Left cardiac atrium (tissue), 4 donors: ENCODE results near the gene CLCA4. TPM values are rescaled to one million over a fixed set of nuclear protein-coding genes. Genes with fewer than 3 reads are reported as not detected.

Experiments used
- ATAC-seq, 2 donors: fragments of 200-7000 bp; cut with Tn5 transposase; one replicate each; pipeline ENCODE4 v1.9.1; 2020; ENCODE audit warnings: mild to moderate bottlenecking in 2 of 2, moderate library complexity in 2 of 2
- DNase-seq: peaks from one replicate; pipeline ENCODE4 v3.0.0-alpha.2; 2020
- intact Hi-C, 2 donors: fragments of 100-400 bp; cut with DNase I; formaldehyde crosslinking; loops; one replicate each; pipeline versions ENCODE4 v1.14.1 to v1.15.1; 2022 to 2023
- total RNA-seq, 2 donors: library from RNA; stranded (reverse); fragmentation: NEBNext Ultra II Directional; extraction: Animal tissue kit (Norgen Biotek cat#: 25700); gene quantifications; one replicate each; pipeline ENCODE4 v1.2.1, GENCODE V29; 2021
- donor health status: DM: no; HTN: yes; CAD: no.
- donor health status: DM: no; HTN: yes; CAD: no; lungs with severe emphysema.
- donor health status: DM: yes; HTN: yes; CAD: no.
- donor health status: Dilated cardiomyopathy.

CLCA4 gene
- total RNA-seq, 2 donors from 2014 or later: not detected

DNA sequence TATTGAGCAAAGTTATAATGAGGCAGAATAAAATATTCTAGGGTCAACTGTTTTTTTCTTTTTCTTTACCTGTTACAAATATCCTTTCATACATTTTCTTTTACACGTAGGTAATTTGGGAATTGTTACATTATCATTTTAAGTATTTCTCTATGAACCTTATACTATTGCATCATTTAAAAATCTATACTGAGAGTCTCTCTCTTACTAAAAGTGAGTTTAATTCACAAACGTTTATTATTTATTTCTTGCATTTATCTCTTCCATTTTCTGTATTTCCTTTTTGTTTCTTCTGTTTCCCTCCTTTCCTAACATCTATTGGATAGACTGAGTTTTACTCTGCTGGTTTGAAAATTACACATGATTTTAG, 25.4 kb upstream of the CLCA4 start:
- no peak for ATAC-seq
- DNase-seq: no peak
- intact Hi-C loops: no loop called here

GRCh38 chr1:86522240-86522639, 24.6 kb upstream of the CLCA4 start:
- DNase-seq (no peak), ATAC-seq (no peak)
- intact Hi-C loops: no loop called here

- intact Hi-C loops: no loop called here
- ATAC-seq (no peak), DNase-seq (no peak)
Observed at GRCh38 chr1:86523670-86524354, 23.1 kb upstream of the CLCA4 start.

GRCh38 chr1:86527306-86527705, 19.6 kb upstream of the CLCA4 start:
- intact Hi-C loops: no loop called here
- ATAC-seq (no peak), DNase-seq (no peak)

GRCh38 chr1:86530211-86530845, 16.6 kb upstream of the CLCA4 start:
- no peak for ATAC-seq
- DNase-seq: no peak
- intact Hi-C loops: no loop called here

GRCh38 chr1:86537928-86538695, 8.8 kb upstream of the CLCA4 start:
- DNase-seq (no peak), ATAC-seq (no peak)
- intact Hi-C loops: loop anchor here in 1 of 2 donors (5.0 kb wide), 1 partner anchor 89 kb away; no protein-coding TSS in a partner anchor

DNA sequence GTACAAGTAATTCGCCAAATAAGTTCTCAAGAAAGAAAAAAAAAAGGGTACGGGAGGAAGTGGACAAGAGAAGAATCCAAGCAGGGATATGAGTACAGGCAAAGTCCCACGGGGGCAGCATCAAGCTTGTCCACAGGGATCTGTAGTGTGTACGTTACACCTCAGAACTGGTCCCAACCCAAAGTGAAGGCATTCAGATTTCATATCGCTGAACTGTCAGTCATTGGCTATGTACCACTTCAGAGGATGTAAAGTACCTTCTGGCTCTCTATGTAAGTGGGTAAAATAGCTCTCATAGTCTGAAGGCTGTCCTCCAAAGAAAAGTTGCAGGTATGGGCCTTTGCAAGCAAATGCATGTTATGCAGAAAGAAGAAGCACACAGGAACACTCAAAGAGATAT, 8.1 kb upstream of the CLCA4 start:
- intact Hi-C loops: loop anchor here in 1 of 2 donors (5.0 kb wide), 1 partner anchor 89 kb away; no protein-coding TSS in a partner anchor
- ATAC-seq: no peak
- no peak for DNase-seq

DNA sequence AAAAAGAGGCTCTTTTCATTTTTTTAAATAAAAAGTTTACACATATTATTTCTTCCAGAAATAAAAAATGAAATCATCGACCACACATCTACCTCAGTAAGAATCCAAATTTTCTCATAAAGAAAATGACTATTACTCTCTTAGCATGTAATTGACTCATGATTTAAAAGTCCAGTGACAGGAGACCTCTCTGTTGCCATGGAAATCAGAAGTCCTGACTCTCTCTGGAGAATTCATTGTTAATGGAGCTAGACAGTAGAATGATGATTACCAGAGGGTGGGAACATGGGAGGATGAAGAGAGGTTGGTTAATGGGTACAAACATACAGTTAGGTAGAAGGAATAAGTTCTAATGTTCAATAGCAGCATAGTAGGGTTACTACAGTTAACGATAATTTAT, 5.0 kb upstream of the CLCA4 start:
- DNase-seq (no peak), ATAC-seq (no peak)
- intact Hi-C loops: no loop called here

GRCh38 chr1:86542631-86543030, 4.2 kb upstream of the CLCA4 start:
- ATAC-seq: no peak
- intact Hi-C loops: no loop called here
- no peak for DNase-seq

GRCh38 chr1:86548839-86549238, 2.0 kb downstream of the CLCA4 start:
- intact Hi-C loops: no loop called here
- DNase-seq (no peak), ATAC-seq (no peak)

DNA sequence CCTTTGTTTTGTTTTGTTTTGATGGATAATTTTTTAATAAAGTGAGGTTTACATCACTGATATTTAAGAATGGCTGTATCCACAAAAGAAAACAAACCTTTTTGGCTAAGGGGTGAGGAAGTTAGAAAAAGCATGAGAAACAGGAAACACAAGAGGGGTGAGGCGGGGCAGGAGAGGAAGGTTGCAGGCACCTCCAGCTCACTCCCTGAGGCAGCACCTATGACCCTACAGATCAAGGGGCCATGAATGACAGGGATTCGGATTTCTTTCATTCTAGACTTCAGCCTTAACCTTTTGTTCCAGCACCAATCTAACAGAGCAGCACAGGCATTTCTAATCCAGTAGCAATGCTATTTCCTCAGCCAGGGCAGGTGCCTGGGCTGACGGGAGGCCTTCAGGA, 4.4 kb downstream of the CLCA4 start:
- no peak for DNase-seq
- intact Hi-C loops: no loop called here
- ATAC-seq: no peak

- DNase-seq (no peak), ATAC-seq (no peak)
- intact Hi-C loops: no loop called here
Observed at GRCh38 chr1:86552376-86552775, 5.5 kb downstream of the CLCA4 start.

DNA sequence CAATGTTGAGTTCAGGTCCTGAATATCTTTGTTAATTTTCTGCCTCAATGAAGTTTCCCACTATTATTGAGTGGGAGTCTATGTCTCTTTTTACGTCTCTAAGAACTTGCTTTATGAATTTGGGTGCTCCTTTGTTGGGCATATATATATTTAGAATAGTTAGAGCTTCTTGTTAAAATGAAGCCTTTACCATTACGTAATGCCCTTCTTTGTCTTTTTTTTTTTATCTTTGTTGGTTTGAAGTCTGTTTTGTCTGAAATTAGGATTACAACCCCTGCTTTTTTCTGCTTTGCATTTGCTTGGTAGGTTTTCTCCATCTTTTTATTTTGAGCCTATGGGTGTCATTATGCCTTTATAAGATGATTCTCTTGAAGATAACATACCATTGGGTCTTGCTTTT, 10.9 kb downstream of the CLCA4 start:
- DNase-seq (no peak), ATAC-seq (no peak)
- intact Hi-C loops: no loop called here

DNA sequence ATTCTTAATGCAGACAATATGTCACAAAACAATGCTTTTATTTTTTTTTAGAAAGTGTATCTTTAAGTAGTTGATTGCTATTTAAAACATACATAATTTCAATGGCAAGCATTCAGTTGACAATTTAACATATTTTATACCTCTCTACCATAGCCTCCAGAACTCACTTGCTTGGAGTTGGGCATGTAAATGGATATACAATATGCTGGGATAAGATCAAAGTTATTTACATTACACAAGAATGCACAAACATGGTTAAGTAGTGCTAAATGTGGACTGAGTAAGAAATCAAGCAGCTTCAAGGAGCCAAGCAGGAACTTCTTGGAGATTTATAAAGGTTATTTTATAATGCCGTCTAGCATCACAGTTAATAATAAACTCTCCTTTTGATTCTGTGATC, 17.0 kb downstream of the CLCA4 start:
- intact Hi-C loops: no loop called here
- ATAC-seq (no peak), DNase-seq (no peak)

DNA sequence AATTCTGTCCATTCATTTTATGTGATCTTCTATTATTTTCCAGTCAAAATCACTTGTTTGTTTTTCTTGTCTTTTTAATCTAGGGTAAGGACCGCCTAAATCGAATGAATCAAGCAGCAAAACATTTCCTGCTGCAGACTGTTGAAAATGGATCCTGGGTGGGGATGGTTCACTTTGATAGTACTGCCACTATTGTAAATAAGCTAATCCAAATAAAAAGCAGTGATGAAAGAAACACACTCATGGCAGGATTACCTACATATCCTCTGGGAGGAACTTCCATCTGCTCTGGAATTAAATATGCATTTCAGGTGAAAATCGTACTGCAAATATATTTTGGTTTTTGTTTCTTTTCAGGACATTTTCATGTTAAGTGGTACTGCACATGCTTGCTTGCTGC, 20.5 kb downstream of the CLCA4 start:
- ATAC-seq (no peak), DNase-seq (no peak)
- intact Hi-C loops: no loop called here

DNA sequence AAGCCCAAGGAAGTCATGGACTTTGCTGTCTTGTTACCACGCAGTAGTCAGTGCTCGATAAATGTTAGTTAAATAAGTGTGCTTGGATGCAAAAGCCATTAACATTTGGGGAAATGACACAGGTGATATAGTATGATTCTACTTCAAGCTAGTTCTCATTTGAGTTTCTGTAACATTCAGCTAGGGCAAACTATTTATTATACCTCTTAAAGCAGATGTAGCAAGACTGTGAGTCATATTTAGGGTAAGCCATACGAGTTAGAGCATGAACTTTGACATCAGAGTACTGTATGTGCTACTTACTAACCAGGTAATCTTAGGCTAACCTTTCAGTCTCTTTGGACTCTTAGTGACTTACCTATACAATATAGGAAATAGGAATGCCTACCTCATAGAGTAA, 21.0 kb downstream of the CLCA4 start:
- no peak for ATAC-seq
- intact Hi-C loops: no loop called here
- DNase-seq: no peak

GRCh38 chr1:86573763-86574484, 27.0 kb downstream of the CLCA4 start:
- DNase-seq (no peak), ATAC-seq (no peak)
- intact Hi-C loops: no loop called here

DNA sequence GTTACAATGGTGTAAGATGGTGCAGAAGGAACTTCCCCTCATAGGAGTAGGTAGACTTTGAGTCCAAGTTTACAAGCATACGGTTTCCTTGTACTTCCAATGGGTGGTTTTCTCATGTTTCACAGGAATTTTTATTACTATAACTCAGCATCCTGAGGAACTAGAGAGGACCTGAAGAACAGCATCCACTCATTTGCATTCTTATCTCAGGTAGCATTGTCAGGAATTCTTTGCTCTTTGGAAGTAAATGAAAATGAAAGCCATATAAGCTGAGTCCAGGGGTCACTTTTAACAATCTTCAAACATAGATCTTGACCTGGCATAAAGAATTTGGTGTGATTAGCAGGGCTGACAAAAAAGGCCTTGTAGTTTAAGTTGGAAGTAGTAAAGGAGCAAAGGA, 34.4 kb downstream of the CLCA4 start:
- no peak for DNase-seq
- intact Hi-C loops: no loop called here
- ATAC-seq: no peak

DNA sequence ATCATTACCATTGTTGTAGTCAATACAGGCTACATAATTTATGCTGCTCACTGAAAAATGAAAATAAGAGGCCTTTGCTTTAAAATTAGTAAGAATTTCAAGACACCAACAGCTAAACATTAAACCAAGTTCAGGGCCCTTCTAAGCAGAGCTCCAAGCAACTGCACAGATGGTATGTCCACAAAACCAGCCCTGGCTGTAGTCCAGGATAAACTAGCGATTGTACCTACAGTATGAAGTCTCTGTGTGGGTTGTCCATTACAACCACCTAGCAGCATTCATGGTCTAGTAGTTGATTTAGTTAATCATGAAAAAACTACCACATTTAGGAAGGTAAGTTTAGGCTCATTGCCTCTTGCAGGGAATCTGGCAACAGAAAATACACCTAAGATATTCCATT, 35.3 kb downstream of the CLCA4 start:
- DNase-seq: no peak
- no peak for ATAC-seq
- intact Hi-C loops: no loop called here

GRCh38 chr1:86583032-86583431, 36.2 kb downstream of the CLCA4 start:
- intact Hi-C loops: no loop called here
- ATAC-seq (no peak), DNase-seq (no peak)
